DOHH2 (cell line): ENCODE results near the gene LRMDA.

Experiments used
- H3F3A ChIP-seq: fragments of 200-600 bp; sonication (generic), shearing (Covaris generic); 2 replicates; pipeline ENCODE4 v1.6.0; 2016; ENCODE audit warnings: antibody characterized with exemption, mild to moderate bottlenecking; ENCODE audit not compliant: control insufficient read depth, insufficient read depth
- H3K27ac ChIP-seq: fragments of 200-600 bp; sonication (generic); 2 replicates; pipeline ENCODE4 v1.5.1; 2014; ENCODE audit warnings: low read depth, mild to moderate bottlenecking, low read length, moderate library complexity
- H3K27me3 ChIP-seq: fragments of 200-600 bp; sonication (generic); 2 replicates; pipeline ENCODE4 v1.6.1; 2014; ENCODE audit warnings: mild to moderate bottlenecking, low read length, mixed read lengths; ENCODE audit not compliant: control insufficient read depth
- H3K36me3 ChIP-seq: fragments of 200-600 bp; sonication (generic); 2 replicates; pipeline ENCODE4 v1.6.1; 2014; ENCODE audit warnings: mild to moderate bottlenecking, low read length, moderate library complexity, mixed read lengths; ENCODE audit not compliant: control insufficient read depth
- H3K4me1 ChIP-seq: fragments of 200-600 bp; sonication (generic); 2 replicates; pipeline ENCODE4 v1.6.1; 2014; ENCODE audit warnings: mild to moderate bottlenecking, low read length, mixed read lengths; ENCODE audit not compliant: control insufficient read depth
- H3K4me2 ChIP-seq: fragments of 200-600 bp; sonication (generic); 2 replicates; pipeline ENCODE4 v1.6.0; 2014; ENCODE audit warnings: mild to moderate bottlenecking, low read length, moderate library complexity
- H3K4me3 ChIP-seq: fragments of 200-600 bp; sonication (generic); 2 replicates; pipeline ENCODE4 v1.5.1; 2014; ENCODE audit warnings: mild to moderate bottlenecking, low read length, mixed read lengths
- H3K79me2 ChIP-seq: fragments of 200-600 bp; sonication (generic); 2 replicates; pipeline ENCODE4 v1.6.1; 2014; ENCODE audit warnings: mild to moderate bottlenecking, low read length, mixed read lengths; ENCODE audit not compliant: control insufficient read depth
- H3K9me2 ChIP-seq: fragments of 200-600 bp; sonication (generic); replicated peaks from 2 replicates; pipeline ENCODE4 v1.6.1; 2014; ENCODE audit warnings: mild to moderate bottlenecking, low read length, mixed read lengths; ENCODE audit not compliant: control insufficient read depth
- H3K9me3 ChIP-seq: fragments of 200-600 bp; sonication (generic); 2 replicates; pipeline ENCODE4 v1.6.1; 2014; ENCODE audit warnings: antibody characterized with exemption, low read length, mixed read lengths; ENCODE audit not compliant: control insufficient read depth, insufficient read depth
- H4K20me1 ChIP-seq: fragments of 200-600 bp; sonication (generic); 2 replicates; pipeline ENCODE4 v1.6.0; 2014; ENCODE audit warnings: low read depth, mild to moderate bottlenecking, antibody characterized with exemption, low read length, moderate library complexity; ENCODE audit not compliant: control insufficient read depth, insufficient read depth
- EZH2phosphoT487 ChIP-seq: fragments of 200-600 bp; sonication (generic); IDR thresholded peaks from 2 replicates; pipeline ENCODE4 v1.6.1; 2017; ENCODE audit warnings: borderline replicate concordance, mild to moderate bottlenecking, antibody characterized with exemption, low read length, moderate library complexity, mixed read lengths
- TF ChIP-seq, protein P1 (sequence below): fragments of 200-600 bp; sonication (generic); IDR thresholded peaks from one replicate; pipeline ENCODE4 v1.5.1; 2014; ENCODE audit warnings: antibody characterized with exemption, mild to moderate bottlenecking, low read depth, low read length; ENCODE audit not compliant: poor library complexity, severe bottlenecking

The LRMDA gene

DNA sequence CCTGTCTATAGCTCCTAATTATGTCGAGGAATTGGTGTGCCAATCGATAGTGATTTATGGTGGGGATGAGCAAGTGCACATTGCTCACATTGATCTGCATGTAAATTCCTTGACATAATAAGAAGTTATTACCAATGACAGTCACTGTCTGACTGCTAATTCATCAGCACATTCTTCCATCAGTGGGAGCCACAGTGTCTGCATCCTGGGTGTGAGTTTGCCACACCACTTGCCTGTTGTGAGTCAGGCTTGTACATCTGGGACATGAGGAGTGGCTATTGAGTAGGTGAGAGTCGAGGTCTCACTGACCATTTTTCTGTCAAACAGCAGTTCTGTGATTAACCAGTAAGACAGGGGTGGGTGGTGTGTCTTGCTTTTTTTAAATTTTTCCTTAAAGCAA lies 263.4 kb downstream of the LRMDA start:
- Histone ChIP-seq H3K4me3 (no peak overlapping the region), H3K27ac (no peak overlapping the region), H3K79me2 (no peaks in the 10 kb centered on the region), H3K36me3 (no peaks in the 10 kb centered on the region), H3F3A (no peaks in the 10 kb centered on the region), H4K20me1 (no peaks in the 10 kb centered on the region), H3K9me3 (no peaks in the 10 kb centered on the region), H3K4me2 (no peak overlapping the region), H3K9me2 (no peaks in the 10 kb centered on the region), H3K4me1 (no peaks in the 10 kb centered on the region), H3K27me3 (no peaks in the 10 kb centered on the region)
- TF ChIP-seq EZH2phosphoT487: no peak
- TF ChIP-seq, protein P1, sequence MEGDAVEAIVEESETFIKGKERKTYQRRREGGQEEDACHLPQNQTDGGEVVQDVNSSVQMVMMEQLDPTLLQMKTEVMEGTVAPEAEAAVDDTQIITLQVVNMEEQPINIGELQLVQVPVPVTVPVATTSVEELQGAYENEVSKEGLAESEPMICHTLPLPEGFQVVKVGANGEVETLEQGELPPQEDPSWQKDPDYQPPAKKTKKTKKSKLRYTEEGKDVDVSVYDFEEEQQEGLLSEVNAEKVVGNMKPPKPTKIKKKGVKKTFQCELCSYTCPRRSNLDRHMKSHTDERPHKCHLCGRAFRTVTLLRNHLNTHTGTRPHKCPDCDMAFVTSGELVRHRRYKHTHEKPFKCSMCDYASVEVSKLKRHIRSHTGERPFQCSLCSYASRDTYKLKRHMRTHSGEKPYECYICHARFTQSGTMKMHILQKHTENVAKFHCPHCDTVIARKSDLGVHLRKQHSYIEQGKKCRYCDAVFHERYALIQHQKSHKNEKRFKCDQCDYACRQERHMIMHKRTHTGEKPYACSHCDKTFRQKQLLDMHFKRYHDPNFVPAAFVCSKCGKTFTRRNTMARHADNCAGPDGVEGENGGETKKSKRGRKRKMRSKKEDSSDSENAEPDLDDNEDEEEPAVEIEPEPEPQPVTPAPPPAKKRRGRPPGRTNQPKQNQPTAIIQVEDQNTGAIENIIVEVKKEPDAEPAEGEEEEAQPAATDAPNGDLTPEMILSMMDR: no peak

DNA sequence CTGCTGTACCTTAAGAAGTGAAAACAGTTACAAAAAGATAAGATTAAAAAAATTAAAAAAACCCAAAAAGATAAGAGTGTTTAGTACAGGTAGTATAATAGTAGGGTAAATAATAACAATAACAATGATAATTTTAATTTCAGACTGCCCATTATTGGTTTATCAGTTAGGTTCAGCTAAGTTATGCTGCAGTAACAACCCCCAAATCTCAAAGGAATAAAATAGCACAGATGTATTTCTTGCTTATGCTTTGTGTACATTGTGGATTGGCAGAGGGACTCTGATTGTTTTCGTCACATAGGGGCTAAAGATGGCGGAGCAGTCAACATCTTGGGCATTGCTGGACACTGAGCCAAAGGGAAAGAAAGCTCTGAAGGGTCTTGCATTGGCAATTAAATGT lies 264.6 kb downstream of the LRMDA start:
- TF ChIP-seq, protein P1: no peak
- TF ChIP-seq EZH2phosphoT487: no peak
- Histone ChIP-seq H3F3A (no peaks in the 10 kb centered on the region), H3K4me2 (no peak overlapping the region), H3K4me3 (no peak overlapping the region), H3K79me2 (no peaks in the 10 kb centered on the region), H3K27me3 (no peaks in the 10 kb centered on the region), H4K20me1 (no peaks in the 10 kb centered on the region), H3K9me3 (no peaks in the 10 kb centered on the region), H3K36me3 (no peaks in the 10 kb centered on the region), H3K9me2 (no peaks in the 10 kb centered on the region), H3K27ac (no peak overlapping the region), H3K4me1 (no peaks in the 10 kb centered on the region)

- H3K36me3 ChIP-seq: no peaks in the 10 kb centered on the region
- H3F3A ChIP-seq: no peaks in the 10 kb centered on the region
- no peaks in the 10 kb centered on the region for H3K27me3 ChIP-seq
- H3K9me2 ChIP-seq: no peaks in the 10 kb centered on the region
- H3K4me3 ChIP-seq: no peak overlapping the region
- no peaks in the 10 kb centered on the region for H3K9me3 ChIP-seq
- no peak overlapping the region for H3K4me2 ChIP-seq
- no peak overlapping the region for H3K27ac ChIP-seq
- TF ChIP-seq EZH2phosphoT487: no peak
- no peaks in the 10 kb centered on the region for H3K79me2 ChIP-seq
- no peaks in the 10 kb centered on the region for H4K20me1 ChIP-seq
- no peaks in the 10 kb centered on the region for H3K4me1 ChIP-seq
Measured at GRCh38 chr10:75696536-75696935, 265.1 kb downstream of the LRMDA start.

DNA sequence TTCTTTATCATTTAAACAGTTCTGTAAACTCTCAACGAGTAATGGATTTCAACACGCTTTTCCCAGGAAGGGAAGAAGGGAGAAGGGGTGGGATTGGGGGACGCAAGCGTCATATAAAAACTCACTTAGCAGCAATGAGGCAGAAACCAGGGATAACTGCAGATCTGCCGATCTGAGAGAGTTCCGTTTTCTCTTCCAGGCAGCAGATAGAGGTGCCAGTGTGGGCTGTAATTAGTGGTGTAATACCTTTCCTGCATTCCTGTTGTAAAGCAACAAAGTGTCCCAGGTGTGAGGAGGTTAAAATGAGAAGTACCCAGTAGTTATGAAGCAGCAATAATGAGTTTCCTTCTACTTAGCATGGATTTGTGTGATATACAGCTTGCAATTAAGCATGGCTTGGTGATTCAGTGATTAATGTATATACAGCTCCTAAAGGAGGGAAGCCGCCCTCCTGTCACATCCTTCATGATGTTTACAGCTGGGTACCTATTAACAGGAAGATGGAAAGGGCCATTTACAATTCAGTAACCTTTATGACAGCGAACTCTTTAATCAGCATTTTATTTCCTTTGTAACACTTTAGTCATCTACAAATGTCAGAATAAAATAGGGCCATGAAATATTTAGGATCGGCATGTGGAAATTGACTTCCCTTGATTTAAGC lies 271.9 kb downstream of the LRMDA start:
- H3K27me3 ChIP-seq: no peaks in the 10 kb centered on the region
- no peaks in the 10 kb centered on the region for H4K20me1 ChIP-seq
- H3K4me3 ChIP-seq: no peak overlapping the region
- H3K27ac ChIP-seq: no peak overlapping the region
- no peak for TF ChIP-seq EZH2phosphoT487
- TF ChIP-seq, protein P1: no peak
- H3K4me2 ChIP-seq: no peak overlapping the region
- H3F3A ChIP-seq: no peaks in the 10 kb centered on the region
- H3K4me1 ChIP-seq: no peaks in the 10 kb centered on the region
- H3K9me3 ChIP-seq: no peaks in the 10 kb centered on the region
- H3K9me2 ChIP-seq: no peaks in the 10 kb centered on the region
- no peaks in the 10 kb centered on the region for H3K36me3 ChIP-seq
- H3K79me2 ChIP-seq: no peaks in the 10 kb centered on the region
